Pancreas (tissue), 10 donors: ENCODE results near the gene HPCAL4. TPM values are rescaled to one million over a fixed set of nuclear protein-coding genes. Genes with fewer than 3 reads are reported as not detected.

Source experiments
- ATAC-seq, 4 donors: fragments of 200-7000 bp; cut with Tn5 transposase; one replicate each; pipeline versions ENCODE4 v1.8.0 to v1.9.1; 2020; ENCODE audit warnings: mild to moderate bottlenecking in 4 of 4, moderate library complexity in 4 of 4
- DNase-seq, 6 donors: peaks; one replicate each; pipeline ENCODE4 v3.0.0-alpha.2; 2020
- FAIRE-seq: peaks from 2 replicates; lab custom pipeline; 2012; peaks lifted over from hg19 to GRCh38; lab: Jason Lieb, UNC
- H3K27ac ChIP-seq, 4 donors: fragments of 200-600 bp; sonication (generic); 1 replicate in 3 of 4; 2 replicates in 1 of 4; pipeline versions ENCODE4 v1.5.0 to v1.8.0; 2020
- H3K27me3 ChIP-seq, 4 donors: fragments of 200-600 bp; one replicate each; pipeline ENCODE4 v1.8.0; 2021
- H3K36me3 ChIP-seq, 3 donors: fragments of 200-600 bp; sonication (generic) in 1 of 3; one replicate each; pipeline versions ENCODE4 v1.5.0 to v1.8.0; 2020 to 2021
- H3K4me1 ChIP-seq, 3 donors: fragments of 200-600 bp; one replicate each; pipeline ENCODE4 v1.8.0; 2021
- H3K4me3 ChIP-seq, 4 donors: fragments of 200-600 bp; sonication (generic) in 2 of 4; one replicate each; pipeline versions ENCODE4 v1.5.0 to v1.8.0; 2020 to 2021
- H3K9me3 ChIP-seq, 4 donors: fragments of 200-600 bp; one replicate each; pipeline ENCODE4 v1.8.0; 2021
- WGBS, 2 donors: extraction: QIAGEN DNeasy Blood & Tissue Kit; methylation state at CpG; one replicate each; pipeline ENCODE4 v1.1.7; 2013; 5-methylcytosine and 5-hydroxymethylcytosine counted together
- intact Hi-C, 3 donors: fragments of 100-400 bp; cut with DNase I; formaldehyde crosslinking; loops; one replicate each; pipeline versions ENCODE4 v1.11.1 to v1.14.2; 2022
- polyA plus RNA-seq, 2 donors: library from polyadenylated mRNA; stranded (reverse); fragments of 200-250 nt; gene quantifications; one replicate each; pipeline ENCODE4 v1.2.3, GENCODE V29; 2013
- total RNA-seq, 6 donors: library from RNA; stranded (reverse); fragmentation: NEBNext Ultra II Directional in 4 of 6; extraction: Animal tissue kit (Norgen Biotek cat#: 25700) in 4 of 6; gene quantifications; one replicate each; pipeline versions ENCODE4 v1.2.1 to v1.2.4, GENCODE V29; 2021 to 2023
- TF ChIP-seq, protein P1 (sequence below), 4 donors: fragments of 200-600 bp; sonication (generic) in 3 of 4; IDR thresholded peaks; one replicate each; pipeline versions ENCODE4 v1.5.0 to v1.8.0; 2021; ENCODE audit warnings: antibody characterized with exemption in 4 of 4
- donor health status: healthy with polysubstance abuse.
- donor health status: DM: no; HTN: no; CAD: no; lungs with moderate emphysema.
- donor health status: DM: no; HTN: no; CAD: no.
- donor health status: control.
- donor health status: control.
- donor health status: Bipolar disorder and iron deficiency.
- donor health status: DM: yes; HTN: yes; CAD: no.
- donor health status: DM: no; HTN: no; CAD: no.
- donor health status: DM: no; HTN: no; CAD: no.
- donor health status: DM: yes; HTN: yes; CAD: no.

HPCAL4 gene
- total and polyA plus RNA-seq, 8 donors: 0.15 to 7.8 (median 1.2) TPM

DNA sequence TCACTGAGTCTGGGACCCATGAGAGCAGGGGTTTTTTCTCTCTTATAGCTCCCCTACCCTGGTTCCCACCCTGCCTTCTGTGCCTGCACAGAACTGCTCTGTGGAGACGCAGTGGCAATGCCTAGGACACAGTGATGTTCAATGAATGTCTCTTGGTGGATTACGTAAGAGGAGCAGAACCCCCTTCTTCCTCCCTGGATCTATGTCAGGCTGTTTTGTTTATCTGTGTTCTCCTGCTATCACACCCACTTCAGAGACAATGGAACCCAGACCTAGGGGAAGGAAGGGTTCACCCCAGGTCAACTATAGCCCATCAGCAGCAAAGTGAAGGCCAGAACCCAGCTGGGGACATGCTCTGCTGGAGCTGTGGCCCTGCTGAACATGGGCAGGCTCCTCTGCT is 2.0 kb downstream of the HPCAL4 start:
- peaks cover 0 to 13% (median 0%) of the 10 kb centered on the region in 3 donors for H3K4me1 ChIP-seq
- DNase-seq (no peak), FAIRE-seq (no peak), ATAC-seq (no peak)
- no peaks in the 10 kb centered on the region for H3K27me3 ChIP-seq
- H3K9me3 ChIP-seq: no peaks in the 10 kb centered on the region
- WGBS, 2 donors: 90 to 94% methylated on average over 2 of the region's 2 CpGs
- intact Hi-C loops: no loop called here
- no peak overlapping the region for H3K27ac ChIP-seq
- H3K4me3 ChIP-seq: no peak overlapping the region
- TF ChIP-seq, protein P1, sequence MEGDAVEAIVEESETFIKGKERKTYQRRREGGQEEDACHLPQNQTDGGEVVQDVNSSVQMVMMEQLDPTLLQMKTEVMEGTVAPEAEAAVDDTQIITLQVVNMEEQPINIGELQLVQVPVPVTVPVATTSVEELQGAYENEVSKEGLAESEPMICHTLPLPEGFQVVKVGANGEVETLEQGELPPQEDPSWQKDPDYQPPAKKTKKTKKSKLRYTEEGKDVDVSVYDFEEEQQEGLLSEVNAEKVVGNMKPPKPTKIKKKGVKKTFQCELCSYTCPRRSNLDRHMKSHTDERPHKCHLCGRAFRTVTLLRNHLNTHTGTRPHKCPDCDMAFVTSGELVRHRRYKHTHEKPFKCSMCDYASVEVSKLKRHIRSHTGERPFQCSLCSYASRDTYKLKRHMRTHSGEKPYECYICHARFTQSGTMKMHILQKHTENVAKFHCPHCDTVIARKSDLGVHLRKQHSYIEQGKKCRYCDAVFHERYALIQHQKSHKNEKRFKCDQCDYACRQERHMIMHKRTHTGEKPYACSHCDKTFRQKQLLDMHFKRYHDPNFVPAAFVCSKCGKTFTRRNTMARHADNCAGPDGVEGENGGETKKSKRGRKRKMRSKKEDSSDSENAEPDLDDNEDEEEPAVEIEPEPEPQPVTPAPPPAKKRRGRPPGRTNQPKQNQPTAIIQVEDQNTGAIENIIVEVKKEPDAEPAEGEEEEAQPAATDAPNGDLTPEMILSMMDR (IDR thresholded peaks at IDR 0.05): no peak
- no peaks in the 10 kb centered on the region for H3K36me3 ChIP-seq

DNA sequence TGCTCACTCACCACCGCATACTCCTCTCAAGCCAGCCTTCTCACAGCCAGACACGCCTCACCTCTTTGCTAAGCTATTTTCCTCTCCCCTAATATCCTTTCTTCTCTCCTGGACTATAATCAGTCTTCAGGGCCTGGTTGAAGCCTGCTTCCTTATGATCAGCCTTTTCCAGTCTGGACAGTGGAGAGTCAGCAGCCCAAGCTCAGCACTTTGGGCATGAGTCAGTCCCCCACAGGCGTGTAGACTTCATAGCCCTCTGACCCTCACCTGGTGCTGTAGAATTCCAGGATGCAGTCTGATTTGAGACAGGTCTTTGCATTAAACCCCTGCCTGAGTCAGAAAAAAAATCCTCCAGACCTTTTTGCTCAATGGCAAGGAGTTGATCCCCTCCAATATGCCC is 2.5 kb downstream of the HPCAL4 start:
- Histone ChIP-seq H3K9me3 (no peaks in the 10 kb centered on the region), H3K4me3 (no peak overlapping the region), H3K4me1 (peaks cover 0 to 13% (median 0%) of the 10 kb centered on the region in 3 donors), H3K27ac (no peak overlapping the region), H3K36me3 (no peaks in the 10 kb centered on the region), H3K27me3 (no peaks in the 10 kb centered on the region)
- TF ChIP-seq, protein P1 (IDR thresholded peaks at IDR 0.05): no peak
- intact Hi-C loops: no loop called here
- 84 to 88% methylated on average over 3 of the region's 3 CpGs for WGBS, 2 donors
- DNase-seq: no peak
- ATAC-seq: no peak
- FAIRE-seq: no peak

DNA sequence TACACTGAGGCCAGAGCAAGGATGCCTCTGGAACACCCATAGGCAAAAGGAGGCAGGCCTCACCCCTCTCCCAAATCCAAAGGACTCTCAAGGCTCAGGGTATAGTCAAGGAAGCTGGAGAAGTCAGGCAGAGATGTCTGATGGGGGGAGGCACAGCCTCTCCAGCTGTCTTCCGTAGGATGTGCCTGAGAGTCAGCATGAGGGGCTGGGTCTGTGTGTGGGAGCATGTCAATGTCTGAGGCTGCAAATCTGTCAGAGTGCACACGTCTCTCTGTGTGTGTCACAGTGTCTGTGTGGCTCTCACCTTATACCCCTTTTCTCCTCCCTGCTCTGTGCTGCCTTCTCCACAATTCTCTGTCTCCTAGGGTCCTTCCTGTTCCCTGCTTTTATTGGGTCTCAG is 4.0 kb downstream of the HPCAL4 start:
- no peak for FAIRE-seq
- TF ChIP-seq, protein P1 (IDR thresholded peaks at IDR 0.05): no peak
- ATAC-seq: no peak
- intact Hi-C loops: no loop called here
- H3K36me3 ChIP-seq: no peaks in the 10 kb centered on the region
- no peaks in the 10 kb centered on the region for H3K9me3 ChIP-seq
- no peak overlapping the region for H3K4me3 ChIP-seq
- no peaks in the 10 kb centered on the region for H3K27me3 ChIP-seq
- H3K4me1 ChIP-seq: peaks cover 0 to 12% (median 0%) of the 10 kb centered on the region in 3 donors
- 79 to 88% methylated on average over 2 of the region's 2 CpGs for WGBS, 2 donors
- DNase-seq: no peak
- H3K27ac ChIP-seq: no peak overlapping the region

DNA sequence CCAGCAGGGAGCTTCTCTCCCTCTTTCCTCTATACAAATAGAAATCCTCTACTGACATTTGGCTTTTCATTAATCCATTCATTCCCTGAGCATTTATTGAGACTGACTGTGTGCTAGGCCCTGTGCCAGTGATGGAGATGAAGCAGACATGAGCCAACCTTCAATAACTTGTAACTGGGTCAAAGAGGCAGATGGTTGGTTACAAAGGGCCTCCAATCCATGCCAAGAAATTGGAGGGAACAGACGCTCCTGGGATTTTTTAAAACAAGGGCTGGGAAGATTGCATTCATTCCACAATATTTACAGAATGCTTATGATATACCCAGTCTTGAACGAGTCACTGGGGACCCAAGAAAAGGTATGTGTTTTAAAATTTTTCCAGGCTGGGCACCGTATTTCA is 6.2 kb downstream of the HPCAL4 start:
- intact Hi-C loops: no loop called here
- Histone ChIP-seq H3K4me3 (no peak overlapping the region), H3K27ac (no peak overlapping the region), H3K27me3 (no peaks in the 10 kb centered on the region), H3K36me3 (no peaks in the 10 kb centered on the region), H3K4me1 (no peaks in the 10 kb centered on the region), H3K9me3 (no peaks in the 10 kb centered on the region)
- TF ChIP-seq, protein P1 (IDR thresholded peaks at IDR 0.05): no peak
- WGBS, 2 donors: 89 to 91% methylated on average over 3 of the region's 3 CpGs
- no peak for DNase-seq
- ATAC-seq: no peak
- no peak for FAIRE-seq

DNA sequence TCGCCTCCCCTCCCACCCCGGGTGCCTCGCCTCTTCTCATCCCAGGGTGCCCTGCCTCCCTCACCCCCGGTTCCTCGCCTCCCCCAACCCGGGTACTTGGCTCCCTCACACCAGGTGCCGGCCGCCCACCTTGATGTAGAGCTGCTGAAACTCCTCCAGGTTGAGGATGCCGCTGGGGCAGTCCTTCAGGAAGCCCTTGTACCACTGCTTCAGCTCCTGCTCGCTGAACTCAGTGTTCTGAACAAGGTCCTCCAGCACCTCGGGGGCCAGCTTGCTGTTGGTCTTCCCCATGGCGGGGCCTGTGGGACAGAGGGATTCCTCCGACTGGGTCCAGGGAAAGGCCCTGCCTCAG is 6.9 kb downstream of the HPCAL4 start:
- H3K27me3 ChIP-seq: no peaks in the 10 kb centered on the region
- no peak overlapping the region for H3K4me3 ChIP-seq
- no peaks in the 10 kb centered on the region for H3K4me1 ChIP-seq
- no peak for DNase-seq
- H3K36me3 ChIP-seq: no peaks in the 10 kb centered on the region
- intact Hi-C loops: no loop called here
- FAIRE-seq: no peak
- TF ChIP-seq, protein P1 (IDR thresholded peaks at IDR 0.05): no peak
- WGBS, 2 donors: 71 to 84% methylated on average over 12 to 13 of the region's 13 CpGs
- H3K9me3 ChIP-seq: no peaks in the 10 kb centered on the region
- ATAC-seq: no peak
- H3K27ac ChIP-seq: no peak overlapping the region
